Naive thymus-derived CD4-positive, alpha-beta T cell (primary cell): ENCODE data around the gene CACNB1. TPM values are rescaled to one million over a fixed set of nuclear protein-coding genes. Genes with fewer than 3 reads are reported as not detected.

Source experiments
- ATAC-seq: fragments of 150-1000 bp; cut with Tn5 transposase; 2 replicates; pipeline ENCODE4 v1.10.0; 2021; ENCODE audit warnings: mild to moderate bottlenecking, moderate library complexity
- CTCF ChIA-PET: fragments of 350-600 bp; sonication (Branson Sonifier 250); formaldehyde crosslinking; loops from one replicate; lab custom pipeline; 2021; ENCODE audit warnings: antibody characterized with exemption; lab: Charles Lee
- POLR2A ChIA-PET: fragments of 350-600 bp; sonication (Branson Sonifier 250); formaldehyde crosslinking; loops from one replicate; lab custom pipeline; 2021; ENCODE audit warnings: antibody characterized with exemption, inconsistent platforms; lab: Charles Lee
- DNase-seq, 9 donors: peaks; one replicate each; pipeline versions ENCODE4 v3.0.0 to v3.0.0-alpha.2; 2020 to 2022; ENCODE audit warnings: mixed read lengths in 1 of 9
- H3K27ac ChIP-seq: one replicate; pipeline ENCODE4 v1.7.0; 2013; ENCODE audit warnings: mild to moderate bottlenecking, low read depth, low read length, moderate library complexity
- H3K27me3 ChIP-seq, 2 donors: one replicate each; pipeline ENCODE4 v1.7.0; 2013; ENCODE audit warnings: low read length in 2 of 2, mild to moderate bottlenecking in 2 of 2, moderate library complexity in 2 of 2; ENCODE audit not compliant: control insufficient read depth in 2 of 2, insufficient read depth in 2 of 2
- H3K36me3 ChIP-seq, 3 experiments: 1 replicate in 2 of 3; 2 replicates in 1 of 3; pipeline ENCODE4 v1.7.0; 2013; ENCODE audit warnings: low read length in 3 of 3, mild to moderate bottlenecking in 3 of 3, moderate library complexity in 1 of 3; ENCODE audit not compliant: insufficient read depth in 3 of 3, control insufficient read depth in 2 of 3
- H3K4me1 ChIP-seq, 2 donors: one replicate each; pipeline ENCODE4 v1.7.0; 2013; ENCODE audit warnings: low read length in 2 of 2, mild to moderate bottlenecking in 2 of 2, moderate library complexity in 1 of 2; ENCODE audit not compliant: control insufficient read depth in 2 of 2, insufficient read depth in 2 of 2
- H3K4me3 ChIP-seq: 2 replicates; pipeline ENCODE4 v1.7.0; 2013; ENCODE audit warnings: mild to moderate bottlenecking, low read length
- H3K9me3 ChIP-seq, 3 experiments: 1 replicate in 2 of 3; 2 replicates in 1 of 3; pipeline ENCODE4 v1.7.0; 2013; ENCODE audit warnings: low read length in 3 of 3; ENCODE audit not compliant: control insufficient read depth in 2 of 3
- H3K27ac Mint-ChIP-seq, 9 donors: one replicate each; pipeline ENCODE4 v1.8.0; 2020 to 2022; ENCODE audit warnings: mixed read lengths in 9 of 9, mild to moderate bottlenecking in 8 of 9, moderate library complexity in 5 of 9, inconsistent platforms in 2 of 9
- H3K27me3 Mint-ChIP-seq, 5 donors: one replicate each; pipeline ENCODE4 v1.8.0; 2021 to 2022; ENCODE audit warnings: mixed read lengths in 5 of 5, mild to moderate bottlenecking in 1 of 5
- H3K36me3 Mint-ChIP-seq, 5 donors: one replicate each; pipeline ENCODE4 v1.8.0; 2020 to 2022; ENCODE audit warnings: mixed read lengths in 5 of 5, mild to moderate bottlenecking in 3 of 5, inconsistent platforms in 1 of 5
- H3K4me1 Mint-ChIP-seq, 7 donors: one replicate each; pipeline ENCODE4 v1.8.0; 2020 to 2022; ENCODE audit warnings: mixed read lengths in 7 of 7, mild to moderate bottlenecking in 3 of 7, inconsistent platforms in 1 of 7
- H3K4me3 Mint-ChIP-seq, 10 donors: one replicate each; pipeline ENCODE4 v1.8.0; 2020 to 2022; ENCODE audit warnings: mild to moderate bottlenecking in 10 of 10, mixed read lengths in 10 of 10, moderate library complexity in 6 of 10, inconsistent platforms in 2 of 10
- H3K9me3 Mint-ChIP-seq, 11 donors: one replicate each; pipeline ENCODE4 v1.8.0; 2020 to 2022; ENCODE audit warnings: mixed read lengths in 11 of 11, mild to moderate bottlenecking in 4 of 11, inconsistent platforms in 1 of 11, moderate library complexity in 1 of 11
- intact Hi-C, 2 donors: fragments of 100-400 bp; cut with micrococcal nuclease; formaldehyde crosslinking; loops; one replicate each; pipeline ENCODE4 v1.15.1; 2023
- polyA plus RNA-seq, 2 donors: library from polyadenylated mRNA; unstranded; fragments of 300-500 nt; fragmentation: Illumina TruSeq; gene quantifications; one replicate each; pipeline ENCODE4 v1.2.3, GENCODE V29; 2021
- total RNA-seq, 6 experiments: library from RNA in 5 of 6; stranded (reverse) in 5 of 6; gene quantifications; 1 replicate in 5 of 6; 2 replicates in 1 of 6; pipeline ENCODE4 v1.2.3 and lab custom pipeline; 2021 to 2026

Gene CACNB1
- total and polyA plus RNA-seq, 7 experiments from 2014 or later = 0.39 to 22.0 (median 11.9) TPM

GRCh38 chr17:39181303-39181702 lies 16.2 kb downstream of the CACNB1 start:
- POLR2A ChIA-PET = no interaction called here
- H3K4me3 Mint-ChIP-seq = no peak overlapping the region
- Histone ChIP-seq H3K27me3 (no peaks in the 10 kb centered on the region), H3K36me3 (peaks cover 0 to 44% (median 0%) of the 10 kb centered on the region in 3 experiments), H3K27ac (no peak overlapping the region), H3K4me3 (no peak overlapping the region), H3K9me3 (no peaks in the 10 kb centered on the region), H3K4me1 (no peaks in the 10 kb centered on the region)
- no peaks in the 10 kb centered on the region for H3K9me3 Mint-ChIP-seq
- no peak for DNase-seq
- H3K27me3 Mint-ChIP-seq = no peaks in the 10 kb centered on the region
- CTCF ChIA-PET = no interaction called here
- H3K4me1 Mint-ChIP-seq = peaks cover 0 to 5% (median 0%) of the 10 kb centered on the region in 7 donors
- ATAC-seq = no peak
- peaks cover 5 to 27% (median 11%) of the 10 kb centered on the region in 5 donors for H3K36me3 Mint-ChIP-seq
- intact Hi-C loops = no loop called here
- no peak overlapping the region for H3K27ac Mint-ChIP-seq

GRCh38 chr17:39178536-39178935 lies 18.9 kb downstream of the CACNB1 start:
- Histone ChIP-seq H3K36me3 (peaks cover 0 to 20% (median 0%) of the 10 kb centered on the region in 3 experiments), H3K4me1 (peaks cover 0 to under 1% of the 10 kb centered on the region in 2 donors), H3K9me3 (no peaks in the 10 kb centered on the region), H3K4me3 (no peak overlapping the region), H3K27ac (no peak overlapping the region), H3K27me3 (no peaks in the 10 kb centered on the region)
- ChIA-PET CTCF (interaction anchor here (0.6 to 6.7 kb wide), 6 partner anchors 12 to 1708 kb away, joined by 3 to 81 read pairs (median 3); partner anchors contain the start of gene ARL5C), POLR2A (no interaction called here)
- peaks cover 4 to 19% (median 9%) of the 10 kb centered on the region in 5 donors for H3K36me3 Mint-ChIP-seq
- H3K9me3 Mint-ChIP-seq = no peaks in the 10 kb centered on the region
- H3K4me1 Mint-ChIP-seq = peaks cover 1 to 13% (median 5%) of the 10 kb centered on the region in 7 donors
- ATAC-seq = no peak
- no peaks in the 10 kb centered on the region for H3K27me3 Mint-ChIP-seq
- no peak overlapping the region for H3K27ac Mint-ChIP-seq
- intact Hi-C loops = no loop called here
- no peak overlapping the region for H3K4me3 Mint-ChIP-seq
- no peak for DNase-seq

GRCh38 chr17:39177256-39177655 lies 20.2 kb downstream of the CACNB1 start:
- ChIA-PET CTCF (interaction anchor here (1.0 to 6.7 kb wide), 3 partner anchors 24 to 194 kb away, joined by 3 to 81 read pairs (median 3); no protein-coding TSS in a partner anchor), POLR2A (no interaction called here)
- peaks cover 0 to 10% (median 0%) of the 10 kb centered on the region in 5 donors for H3K36me3 Mint-ChIP-seq
- intact Hi-C loops = no loop called here
- ATAC-seq (no peak), DNase-seq (no peak)
- H3K4me3 Mint-ChIP-seq = no peak overlapping the region
- H3K4me1 Mint-ChIP-seq = peaks cover 7 to 23% (median 18%) of the 10 kb centered on the region in 7 donors
- H3K27me3 Mint-ChIP-seq = no peaks in the 10 kb centered on the region
- peaks cover 0 to 8% of the 10 kb centered on the region in 2 donors for H3K4me1 ChIP-seq
- H3K9me3 ChIP-seq = no peaks in the 10 kb centered on the region
- H3K27ac Mint-ChIP-seq = peak overlapping the region in 1 of 9 donors; percentile 65
- peaks cover 0 to 17% (median 0%) of the 10 kb centered on the region in 3 experiments for H3K36me3 ChIP-seq
- H3K27me3 ChIP-seq = no peaks in the 10 kb centered on the region
- H3K4me3 ChIP-seq = no peak overlapping the region
- H3K27ac ChIP-seq = no peak overlapping the region
- no peaks in the 10 kb centered on the region for H3K9me3 Mint-ChIP-seq

GRCh38 chr17:39175695-39176093 lies 21.8 kb downstream of the CACNB1 start:
- Mint-ChIP-seq H3K36me3 (peaks cover 0 to 10% (median 0%) of the 10 kb centered on the region in 5 donors), H3K27ac (no peak overlapping the region), H3K4me3 (no peak overlapping the region), H3K27me3 (no peaks in the 10 kb centered on the region), H3K4me1 (peaks cover 12 to 29% (median 20%) of the 10 kb centered on the region in 7 donors), H3K9me3 (no peaks in the 10 kb centered on the region)
- no peak overlapping the region for H3K27ac ChIP-seq
- CTCF ChIA-PET = interaction anchor here (0.7 to 6.7 kb wide), 10 partner anchors 13 to 197 kb away, joined by 3 to 81 read pairs (median 4); no protein-coding TSS in a partner anchor
- no peaks in the 10 kb centered on the region for H3K27me3 ChIP-seq
- no peak for ATAC-seq
- H3K4me3 ChIP-seq = no peak overlapping the region
- peaks cover 0 to 8% of the 10 kb centered on the region in 2 donors for H3K4me1 ChIP-seq
- H3K36me3 ChIP-seq = peaks cover 0 to 17% (median 0%) of the 10 kb centered on the region in 3 experiments
- POLR2A ChIA-PET = interaction anchor here (1.3 to 1.9 kb wide), 2 partner anchors 20 to 24 kb away, joined by 3 to 8 read pairs; partner anchors contain the start of gene RPL19
- no peak for DNase-seq
- intact Hi-C loops = loop anchor here (1.0 kb wide), 5 partner anchors 11 to 308 kb away; no protein-coding TSS in a partner anchor
- no peaks in the 10 kb centered on the region for H3K9me3 ChIP-seq

- CTCF ChIA-PET = interaction anchor here (0.7 to 6.7 kb wide), 21 partner anchors 8 to 291 kb away, joined by 3 to 81 read pairs (median 4); partner anchors contain the start of gene ARL5C
- POLR2A ChIA-PET = interaction anchor here (0.6 to 1.9 kb wide), 6 partner anchors 10 to 413 kb away, joined by 3 to 8 read pairs (median 4); partner anchors contain the start of gene RPL19
- Mint-ChIP-seq H3K4me3 (no peak overlapping the region), H3K27me3 (no peaks in the 10 kb centered on the region), H3K36me3 (peaks cover 0 to 10% (median 0%) of the 10 kb centered on the region in 5 donors), H3K9me3 (no peaks in the 10 kb centered on the region), H3K4me1 (peaks cover 12 to 29% (median 20%) of the 10 kb centered on the region in 7 donors), H3K27ac (peak overlapping the region in 3 of 9 donors; percentile 24 to 78 (median 48))
- Histone ChIP-seq H3K4me1 (peaks cover 0 to 8% of the 10 kb centered on the region in 2 donors), H3K27me3 (no peaks in the 10 kb centered on the region), H3K4me3 (no peak overlapping the region), H3K36me3 (peaks cover 0 to 17% (median 0%) of the 10 kb centered on the region in 3 experiments), H3K27ac (no peak overlapping the region), H3K9me3 (no peaks in the 10 kb centered on the region)
- peak; percentile 93 for ATAC-seq
- DNase-seq = peak; percentile 64 to 80 (median 74)
- intact Hi-C loops = loop anchor here (1.0 kb wide), 5 partner anchors 11 to 308 kb away; no protein-coding TSS in a partner anchor
Measured at GRCh38 chr17:39174920-39175694, 22.4 kb downstream of the CACNB1 start.

- H3K27me3 Mint-ChIP-seq = peaks cover 0 to 7% (median 0%) of the 10 kb centered on the region in 5 donors
- H3K9me3 Mint-ChIP-seq = peaks cover 0 to 2% (median 0%) of the 10 kb centered on the region in 11 donors
- Histone ChIP-seq H3K27ac (no peak overlapping the region), H3K4me1 (peaks cover 0 to 8% of the 10 kb centered on the region in 2 donors), H3K36me3 (peaks cover 0 to 17% (median 0%) of the 10 kb centered on the region in 3 experiments), H3K4me3 (no peak overlapping the region), H3K27me3 (no peaks in the 10 kb centered on the region), H3K9me3 (no peaks in the 10 kb centered on the region)
- ChIA-PET POLR2A (interaction anchor here (0.6 to 1.6 kb wide), 3 partner anchors 8 to 275 kb away, joined by 3 to 6 read pairs (median 3); no protein-coding TSS in a partner anchor), CTCF (interaction anchor here (0.7 to 6.7 kb wide), 12 partner anchors 7 to 473 kb away, joined by 3 to 81 read pairs (median 6); partner anchors contain the start of gene ARL5C)
- intact Hi-C loops = no loop called here
- ATAC-seq = no peak
- H3K4me3 Mint-ChIP-seq = no peak overlapping the region
- H3K36me3 Mint-ChIP-seq = peaks cover 0 to 10% (median 0%) of the 10 kb centered on the region in 5 donors
- no peak for DNase-seq
- peaks cover 12 to 29% (median 20%) of the 10 kb centered on the region in 7 donors for H3K4me1 Mint-ChIP-seq
- peak overlapping the region in 5 of 9 donors; percentile 8 to 63 (median 45) for H3K27ac Mint-ChIP-seq
Measured at GRCh38 chr17:39173526-39174274, 23.8 kb downstream of the CACNB1 start.
